Memory B cell (primary cell): Measurements from ENCODE around the gene AGRN.

Experiments used
- ATAC-seq: fragments of 150-1000 bp; cut with Tn5 transposase; 2 replicates; pipeline ENCODE4 v1.10.0; 2021; ENCODE audit warnings: low read depth, mild to moderate bottlenecking, moderate library complexity
- DNase-seq, 2 donors: peaks; one replicate each; pipeline ENCODE4 v3.0.0; 2022; ENCODE audit warnings: low spot score in 2 of 2
- H3K27ac Mint-ChIP-seq: one replicate; pipeline ENCODE4 v1.8.0; 2022; ENCODE audit warnings: mild to moderate bottlenecking, moderate library complexity, mixed read lengths
- H3K27me3 Mint-ChIP-seq: one replicate; pipeline ENCODE4 v1.8.0; 2022; ENCODE audit warnings: mixed read lengths
- H3K36me3 Mint-ChIP-seq: one replicate; pipeline ENCODE4 v1.8.0; 2022; ENCODE audit warnings: mild to moderate bottlenecking, mixed read lengths
- H3K4me1 Mint-ChIP-seq: one replicate; pipeline ENCODE4 v1.8.0; 2022; ENCODE audit warnings: mixed read lengths
- H3K4me3 Mint-ChIP-seq: one replicate; pipeline ENCODE4 v1.8.0; 2022; ENCODE audit warnings: mild to moderate bottlenecking, moderate library complexity, mixed read lengths
- H3K9me3 Mint-ChIP-seq: one replicate; pipeline ENCODE4 v1.8.0; 2022; ENCODE audit warnings: mixed read lengths

Gene AGRN

DNA sequence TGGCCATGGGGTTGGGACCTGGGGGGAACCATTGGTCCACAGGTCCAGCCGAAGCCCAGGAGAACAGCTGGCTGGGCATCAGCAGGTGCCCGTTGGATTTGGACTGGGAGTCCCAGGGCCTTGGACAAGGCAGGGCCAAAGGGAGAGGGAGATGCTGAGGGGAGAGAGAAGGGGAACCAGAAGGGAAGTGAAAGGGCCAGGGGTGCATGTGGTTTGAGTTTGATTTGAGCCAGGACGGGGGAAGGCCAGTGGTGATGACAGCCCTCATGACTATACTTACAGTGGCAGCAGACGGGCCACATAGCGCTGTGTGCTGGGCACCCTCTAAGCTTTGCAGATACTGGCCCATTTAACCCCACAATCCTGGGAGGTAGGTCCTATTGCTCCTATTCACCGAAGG lies 18.8 kb downstream of the AGRN start:
- Mint-ChIP-seq H3K4me1 (peaks cover 30% of the 10 kb centered on the region), H3K27me3 (peaks cover 12% of the 10 kb centered on the region), H3K27ac (no peak overlapping the region), H3K36me3 (peaks cover 1% of the 10 kb centered on the region), H3K9me3 (no peaks in the 10 kb centered on the region), H3K4me3 (peak overlapping the region; percentile 39)
- DNase-seq (peak in 1 of 2 donors; percentile 46), ATAC-seq (peak; percentile 76)

GRCh38 chr1:1039145-1039910 lies 19.4 kb downstream of the AGRN start:
- Mint-ChIP-seq H3K4me3 (peak overlapping the region; percentile 76), H3K27ac (no peak overlapping the region)
- no peak for ATAC-seq

DNA sequence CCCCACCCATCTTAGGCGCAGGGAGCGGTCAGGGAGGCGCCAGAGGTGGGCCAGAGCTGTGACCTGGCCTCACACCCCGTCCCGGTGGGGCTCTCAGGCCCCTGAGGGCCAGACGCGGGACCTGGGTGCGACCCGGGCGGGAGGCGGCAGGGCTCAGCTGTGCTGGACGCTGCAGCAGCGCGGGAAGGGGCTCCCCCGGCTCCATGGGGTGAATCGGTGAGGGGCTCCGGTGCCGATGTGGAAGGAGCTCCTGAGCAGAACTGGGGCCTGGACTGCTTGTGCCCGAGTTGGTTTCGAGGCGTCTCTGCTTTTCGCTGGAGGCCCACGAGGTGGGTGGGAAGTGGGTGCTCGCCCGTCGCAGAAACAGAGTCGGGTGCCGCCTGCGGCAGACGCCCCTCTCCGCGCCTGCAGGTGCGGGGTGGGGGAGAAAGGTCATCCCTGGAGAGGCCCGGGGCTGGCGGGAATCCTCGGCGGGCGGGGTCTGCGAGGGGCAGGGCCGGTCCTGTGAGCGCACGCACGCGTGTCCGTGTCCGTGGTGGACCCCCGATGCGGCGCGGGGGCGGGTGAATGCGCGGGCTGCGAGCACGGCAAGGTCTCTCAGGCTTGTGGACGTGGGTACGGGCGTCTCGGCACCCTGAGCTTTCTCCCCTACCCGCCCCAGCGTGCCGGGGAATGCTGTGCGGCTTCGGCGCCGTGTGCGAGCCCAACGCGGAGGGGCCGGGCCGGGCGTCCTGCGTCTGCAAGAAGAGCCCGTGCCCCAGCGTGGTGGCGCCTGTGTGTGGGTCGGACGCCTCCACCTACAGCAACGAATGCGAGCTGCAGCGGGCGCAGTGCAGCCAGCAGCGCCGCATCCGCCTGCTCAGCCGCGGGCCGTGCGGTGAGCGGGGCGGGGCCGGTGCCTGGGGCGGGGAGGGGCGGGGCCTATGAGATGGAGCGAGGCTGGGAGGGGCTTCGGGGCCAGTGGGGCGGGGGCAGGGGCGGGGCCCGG lies 20.4 kb downstream of the AGRN start:
- Mint-ChIP-seq H3K4me3 (peak overlapping the region; percentile 76), H3K27me3 (peaks cover 12% of the 10 kb centered on the region), H3K9me3 (no peaks in the 10 kb centered on the region), H3K27ac (no peak overlapping the region), H3K4me1 (peaks cover 30% of the 10 kb centered on the region), H3K36me3 (peaks cover 1% of the 10 kb centered on the region)
- ATAC-seq (peak; percentile 71), DNase-seq (peak in 1 of 2 donors; percentile 51)

More at GRCh38 chr1:1039145-1039910, 19.4 kb downstream of the AGRN start:
- Mint-ChIP-seq H3K9me3 (no peaks in the 10 kb centered on the region), H3K36me3 (peaks cover 1% of the 10 kb centered on the region), H3K4me1 (peaks cover 30% of the 10 kb centered on the region), H3K27me3 (peaks cover 12% of the 10 kb centered on the region)
- no peak for DNase-seq

DNA sequence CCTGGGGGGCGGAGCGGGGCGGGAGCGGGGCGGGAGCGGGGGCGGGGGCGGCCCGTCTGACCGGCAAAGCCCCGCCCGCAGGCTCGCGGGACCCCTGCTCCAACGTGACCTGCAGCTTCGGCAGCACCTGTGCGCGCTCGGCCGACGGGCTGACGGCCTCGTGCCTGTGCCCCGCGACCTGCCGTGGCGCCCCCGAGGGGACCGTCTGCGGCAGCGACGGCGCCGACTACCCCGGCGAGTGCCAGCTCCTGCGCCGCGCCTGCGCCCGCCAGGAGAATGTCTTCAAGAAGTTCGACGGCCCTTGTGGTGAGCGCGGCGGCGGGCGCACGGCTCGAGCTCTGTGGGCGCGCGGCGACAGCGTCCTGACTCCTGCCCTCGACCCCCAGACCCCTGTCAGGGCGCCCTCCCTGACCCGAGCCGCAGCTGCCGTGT lies 21.2 kb downstream of the AGRN start:
- Mint-ChIP-seq H3K36me3 (peaks cover 1% of the 10 kb centered on the region), H3K9me3 (no peaks in the 10 kb centered on the region), H3K27ac (no peak overlapping the region), H3K4me1 (peaks cover 22% of the 10 kb centered on the region), H3K27me3 (peaks cover 10% of the 10 kb centered on the region), H3K4me3 (no peak overlapping the region)
- DNase-seq (no peak), ATAC-seq (no peak)

DNA sequence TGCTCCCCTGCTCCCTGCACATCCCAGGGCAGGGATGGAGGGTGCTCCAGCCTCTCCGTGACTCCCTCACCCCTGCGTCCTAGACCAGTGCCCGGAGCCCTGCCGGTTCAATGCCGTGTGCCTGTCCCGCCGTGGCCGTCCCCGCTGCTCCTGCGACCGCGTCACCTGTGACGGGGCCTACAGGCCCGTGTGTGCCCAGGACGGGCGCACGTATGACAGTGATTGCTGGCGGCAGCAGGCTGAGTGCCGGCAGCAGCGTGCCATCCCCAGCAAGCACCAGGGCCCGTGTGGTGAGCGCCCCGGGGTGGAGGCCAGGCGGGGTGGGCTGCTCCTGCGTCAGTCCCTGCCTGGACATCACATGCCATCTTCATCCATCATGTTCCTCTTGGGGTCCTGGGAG lies 22.0 kb downstream of the AGRN start:
- DNase-seq (no peak), ATAC-seq (no peak)
- peaks cover 22% of the 10 kb centered on the region for H3K4me1 Mint-ChIP-seq
- no peak overlapping the region for H3K27ac Mint-ChIP-seq
- peaks cover 9% of the 10 kb centered on the region for H3K27me3 Mint-ChIP-seq
- peaks cover 1% of the 10 kb centered on the region for H3K36me3 Mint-ChIP-seq
- no peaks in the 10 kb centered on the region for H3K9me3 Mint-ChIP-seq
- no peak overlapping the region for H3K4me3 Mint-ChIP-seq

GRCh38 chr1:1042835-1043234 lies 22.9 kb downstream of the AGRN start:
- Mint-ChIP-seq H3K4me1 (peaks cover 17% of the 10 kb centered on the region), H3K36me3 (peaks cover 1% of the 10 kb centered on the region), H3K27ac (no peak overlapping the region), H3K4me3 (peak overlapping the region; percentile 39), H3K27me3 (peaks cover 9% of the 10 kb centered on the region), H3K9me3 (no peaks in the 10 kb centered on the region)
- ATAC-seq (no peak), DNase-seq (no peak)

DNA sequence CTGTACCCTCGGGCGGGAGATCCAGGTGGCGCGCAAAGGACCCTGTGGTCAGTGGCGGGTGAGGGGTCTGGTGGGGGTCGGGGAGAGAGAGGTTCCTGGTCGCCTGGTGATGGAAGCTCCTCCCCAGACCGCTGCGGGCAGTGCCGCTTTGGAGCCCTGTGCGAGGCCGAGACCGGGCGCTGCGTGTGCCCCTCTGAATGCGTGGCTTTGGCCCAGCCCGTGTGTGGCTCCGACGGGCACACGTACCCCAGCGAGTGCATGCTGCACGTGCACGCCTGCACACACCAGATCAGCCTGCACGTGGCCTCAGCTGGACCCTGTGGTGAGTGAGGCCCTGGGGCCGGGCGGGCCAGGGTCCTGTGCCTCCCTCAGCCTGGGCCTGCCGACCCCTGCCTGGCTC lies 23.5 kb downstream of the AGRN start:
- peaks cover 9% of the 10 kb centered on the region for H3K27me3 Mint-ChIP-seq
- H3K9me3 Mint-ChIP-seq = no peaks in the 10 kb centered on the region
- DNase-seq (no peak), ATAC-seq (no peak)
- H3K4me3 Mint-ChIP-seq = no peak overlapping the region
- peaks cover 1% of the 10 kb centered on the region for H3K36me3 Mint-ChIP-seq
- H3K4me1 Mint-ChIP-seq = peaks cover 13% of the 10 kb centered on the region
- no peak overlapping the region for H3K27ac Mint-ChIP-seq

DNA sequence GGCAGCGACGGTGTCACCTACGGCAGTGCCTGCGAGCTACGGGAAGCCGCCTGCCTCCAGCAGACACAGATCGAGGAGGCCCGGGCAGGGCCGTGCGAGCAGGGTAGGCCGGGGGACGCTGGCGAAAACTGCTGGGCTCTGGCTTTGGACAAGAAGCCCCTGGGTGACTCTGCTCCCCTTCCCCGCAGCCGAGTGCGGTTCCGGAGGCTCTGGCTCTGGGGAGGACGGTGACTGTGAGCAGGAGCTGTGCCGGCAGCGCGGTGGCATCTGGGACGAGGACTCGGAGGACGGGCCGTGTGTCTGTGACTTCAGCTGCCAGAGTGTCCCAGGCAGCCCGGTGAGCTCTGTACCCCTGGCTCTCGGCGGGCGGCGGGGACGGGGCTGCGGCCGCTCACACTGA lies 24.0 kb downstream of the AGRN start:
- Mint-ChIP-seq H3K27me3 (peaks cover 6% of the 10 kb centered on the region), H3K27ac (no peak overlapping the region), H3K4me1 (peaks cover 8% of the 10 kb centered on the region), H3K36me3 (peaks cover 1% of the 10 kb centered on the region), H3K9me3 (no peaks in the 10 kb centered on the region), H3K4me3 (no peak overlapping the region)
- ATAC-seq (no peak), DNase-seq (no peak)

GRCh38 chr1:1044455-1045078 lies 24.6 kb downstream of the AGRN start:
- Mint-ChIP-seq H3K27me3 (peaks cover 3% of the 10 kb centered on the region), H3K36me3 (peaks cover 1% of the 10 kb centered on the region), H3K4me1 (peaks cover 3% of the 10 kb centered on the region), H3K9me3 (no peaks in the 10 kb centered on the region), H3K27ac (no peak overlapping the region), H3K4me3 (no peak overlapping the region)
- DNase-seq = no peak
- no peak for ATAC-seq

GRCh38 chr1:1045129-1045528 lies 25.2 kb downstream of the AGRN start:
- DNase-seq = no peak
- Mint-ChIP-seq H3K9me3 (no peaks in the 10 kb centered on the region), H3K4me1 (no peaks in the 10 kb centered on the region), H3K27ac (no peak overlapping the region), H3K27me3 (no peaks in the 10 kb centered on the region), H3K36me3 (peaks cover 1% of the 10 kb centered on the region), H3K4me3 (no peak overlapping the region)
- no peak for ATAC-seq

GRCh38 chr1:1046243-1046642 lies 26.3 kb downstream of the AGRN start:
- Mint-ChIP-seq H3K4me1 (peaks cover 3% of the 10 kb centered on the region), H3K27ac (no peak overlapping the region), H3K36me3 (peaks cover 1% of the 10 kb centered on the region), H3K4me3 (no peak overlapping the region), H3K27me3 (peaks cover 2% of the 10 kb centered on the region), H3K9me3 (no peaks in the 10 kb centered on the region)
- ATAC-seq (no peak), DNase-seq (no peak)

- Mint-ChIP-seq H3K9me3 (no peaks in the 10 kb centered on the region), H3K27me3 (peaks cover 2% of the 10 kb centered on the region), H3K27ac (no peak overlapping the region), H3K36me3 (peaks cover 1% of the 10 kb centered on the region), H3K4me3 (no peak overlapping the region), H3K4me1 (peaks cover 3% of the 10 kb centered on the region)
- DNase-seq (no peak), ATAC-seq (no peak)
Measured at GRCh38 chr1:1046767-1047166, 26.8 kb downstream of the AGRN start.

DNA sequence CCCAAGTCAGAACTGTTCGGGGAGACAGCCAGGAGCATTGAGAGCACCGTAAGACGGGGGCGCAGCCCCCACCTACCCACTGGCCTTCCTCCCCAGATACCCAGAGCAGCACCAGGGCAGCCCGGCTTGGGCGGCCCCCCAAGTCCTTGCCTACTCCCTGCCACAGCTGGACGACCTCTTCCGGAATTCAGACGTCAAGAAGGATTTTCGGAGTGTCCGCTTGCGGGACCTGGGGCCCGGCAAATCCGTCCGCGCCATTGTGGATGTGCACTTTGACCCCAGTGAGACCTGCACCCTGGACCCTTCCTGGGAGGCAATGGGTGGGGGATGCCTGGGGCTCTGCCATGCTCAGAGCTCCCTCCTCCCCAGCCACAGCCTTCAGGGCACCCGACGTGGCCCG lies 27.5 kb downstream of the AGRN start:
- DNase-seq (no peak), ATAC-seq (no peak)
- Mint-ChIP-seq H3K4me1 (peaks cover 3% of the 10 kb centered on the region), H3K9me3 (no peaks in the 10 kb centered on the region), H3K4me3 (no peak overlapping the region), H3K27me3 (peaks cover 2% of the 10 kb centered on the region), H3K36me3 (peaks cover 1% of the 10 kb centered on the region), H3K27ac (no peak overlapping the region)

- Mint-ChIP-seq H3K27me3 (peaks cover 2% of the 10 kb centered on the region), H3K9me3 (no peaks in the 10 kb centered on the region), H3K27ac (no peak overlapping the region), H3K36me3 (peaks cover 1% of the 10 kb centered on the region), H3K4me3 (no peak overlapping the region), H3K4me1 (peaks cover 3% of the 10 kb centered on the region)
- ATAC-seq = no peak
- no peak for DNase-seq
Measured at GRCh38 chr1:1047963-1048362, 28.0 kb downstream of the AGRN start.
